Fibroblast of lung (primary cell): Measurements from ENCODE around the gene REEP2. TPM values are rescaled to one million over a fixed set of nuclear protein-coding genes. Genes with fewer than 3 reads are reported as not detected.

Experiments used
- DNase-seq, 2 donors: peaks; one replicate each; pipeline versions ENCODE4 v3.0.0 to v3.0.0-alpha.2; 2010; ENCODE audit warnings: low read depth in 2 of 2
- H2AFZ ChIP-seq: 2 replicates; pipeline ENCODE4 v1.5.1; 2012; ENCODE audit warnings: low read length, control low read depth, inconsistent platforms
- H3K27ac ChIP-seq: 2 replicates; pipeline ENCODE4 v1.5.1; 2011; ENCODE audit warnings: low read length, control low read depth; ENCODE audit not compliant: insufficient read depth
- H3K27me3 ChIP-seq: 2 replicates; pipeline ENCODE4 v1.5.1; 2011; ENCODE audit warnings: mild to moderate bottlenecking, low read length; ENCODE audit not compliant: control insufficient read depth, insufficient read depth
- H3K36me3 ChIP-seq: 2 replicates; pipeline ENCODE4 v1.5.1; 2011; ENCODE audit warnings: low read length; ENCODE audit not compliant: control insufficient read depth, insufficient read depth
- H3K4me1 ChIP-seq: 2 replicates; pipeline ENCODE4 v1.5.1; 2011; ENCODE audit warnings: low read length; ENCODE audit not compliant: control insufficient read depth, insufficient read depth; ENCODE audit errors: extremely low read depth
- H3K4me2 ChIP-seq: 2 replicates; pipeline ENCODE4 v1.5.1; 2011; ENCODE audit warnings: low read length, control low read depth; ENCODE audit not compliant: insufficient read depth; ENCODE audit errors: extremely low read depth
- H3K4me3 ChIP-seq, 4 experiments: fragments of 200-600 bp in 1 of 4; sonication (generic) in 1 of 4; replicated peaks in 1 of 4; 2 replicates each; pipeline ENCODE4 v1.5.1; 2011 to 2016; ENCODE audit warnings: low read length in 4 of 4, low read depth in 3 of 4, mild to moderate bottlenecking in 3 of 4, control low read depth in 2 of 4, inconsistent platforms in 1 of 4, mixed read lengths in 1 of 4; ENCODE audit not compliant: insufficient read depth in 1 of 4; ENCODE audit errors: control extremely low read depth in 1 of 4
- H3K79me2 ChIP-seq: 2 replicates; pipeline ENCODE4 v1.5.1; 2012; ENCODE audit warnings: mild to moderate bottlenecking, low read length, inconsistent platforms; ENCODE audit not compliant: control insufficient read depth, insufficient read depth
- H3K9ac ChIP-seq: 2 replicates; pipeline ENCODE4 v1.5.1; 2011; ENCODE audit warnings: mild to moderate bottlenecking, low read length, control low read depth; ENCODE audit not compliant: insufficient read depth
- H3K9me3 ChIP-seq: 2 replicates; pipeline ENCODE4 v1.5.1; 2012; ENCODE audit warnings: low read depth, low read length; ENCODE audit not compliant: control insufficient read depth, insufficient read depth
- H4K20me1 ChIP-seq: 2 replicates; pipeline ENCODE4 v1.5.1; 2011; ENCODE audit warnings: low read length; ENCODE audit not compliant: control insufficient read depth, insufficient read depth; ENCODE audit errors: extremely low read depth
- EZH2 ChIP-seq: IDR thresholded peaks from 2 replicates; pipeline ENCODE4 v1.5.1; 2012; ENCODE audit warnings: low read length, control low read depth, mild to moderate bottlenecking; ENCODE audit errors: missing control alignments
- polyA plus RNA-seq, 2 donors: library from polyadenylated mRNA; depleted of rRNA in 1 of 2; stranded (reverse) in 1 of 2; unstranded in 1 of 2; fragments of >200 nt; gene quantifications; 2 replicates each; pipeline ENCODE4 v1.2.1, GENCODE V29; 2011 to 2012; ENCODE audit warnings: missing spikeins in 1 of 2
- total RNA-seq: library from RNA; depleted of rRNA; stranded (reverse); fragments of >200 nt; gene quantifications from 2 replicates; pipeline ENCODE4 v1.2.1, GENCODE V29; 2014
- TF ChIP-seq, protein P1 (sequence below), 2 donors: IDR thresholded peaks in 1 of 2; conservative IDR thresholded peaks in 1 of 2; 1 replicate in 1 of 2; 2 replicates in 1 of 2; pipeline ENCODE4 v1.5.1; 2011 to 2012; ENCODE audit warnings: low read length in 2 of 2, control low read depth in 1 of 2, inconsistent platforms in 1 of 2, low read depth in 1 of 2, mild to moderate bottlenecking in 1 of 2

Gene REEP2
- total and polyA plus RNA-seq, 2 donors (not counting 1 experiment from before 2014, with no cell fraction given): 6.1 to 14.4 TPM

DNA sequence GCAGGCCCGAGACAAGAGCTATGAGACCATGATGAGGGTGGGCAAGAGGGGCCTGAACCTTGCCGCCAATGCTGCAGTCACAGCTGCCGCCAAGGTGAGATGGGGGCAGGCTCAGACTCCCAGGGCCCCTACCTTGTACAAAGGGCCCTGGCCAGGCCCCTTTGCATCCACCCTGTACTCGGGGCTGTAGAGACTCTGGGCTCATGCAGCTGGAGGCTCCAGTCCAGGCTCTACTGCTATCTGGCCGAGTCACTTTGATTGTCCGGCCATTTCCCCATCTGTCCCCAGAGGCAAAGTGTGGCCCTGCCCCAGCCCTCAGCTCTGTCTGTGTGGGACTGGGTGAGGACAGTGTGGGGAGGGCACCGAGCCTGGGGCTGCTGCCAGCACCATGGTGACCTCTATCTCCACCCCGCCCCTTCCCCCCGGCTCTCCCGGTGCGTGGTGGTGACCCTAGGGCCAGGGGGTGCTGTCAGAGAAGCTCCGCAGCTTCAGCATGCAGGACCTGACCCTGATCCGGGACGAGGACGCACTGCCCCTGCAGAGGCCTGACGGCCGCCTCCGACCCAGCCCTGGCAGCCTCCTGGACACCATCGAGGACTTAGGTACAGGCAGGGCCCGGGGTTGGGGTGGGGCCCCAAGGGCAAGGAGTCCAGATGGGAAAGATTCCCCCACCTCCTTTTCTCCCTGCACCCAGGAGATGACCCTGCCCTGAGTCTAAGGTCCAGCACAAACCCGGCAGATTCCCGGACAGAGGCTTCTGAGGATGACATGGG lies 6.1 kb downstream of the REEP2 start:
- no peak overlapping the region for H2AFZ ChIP-seq

DNA sequence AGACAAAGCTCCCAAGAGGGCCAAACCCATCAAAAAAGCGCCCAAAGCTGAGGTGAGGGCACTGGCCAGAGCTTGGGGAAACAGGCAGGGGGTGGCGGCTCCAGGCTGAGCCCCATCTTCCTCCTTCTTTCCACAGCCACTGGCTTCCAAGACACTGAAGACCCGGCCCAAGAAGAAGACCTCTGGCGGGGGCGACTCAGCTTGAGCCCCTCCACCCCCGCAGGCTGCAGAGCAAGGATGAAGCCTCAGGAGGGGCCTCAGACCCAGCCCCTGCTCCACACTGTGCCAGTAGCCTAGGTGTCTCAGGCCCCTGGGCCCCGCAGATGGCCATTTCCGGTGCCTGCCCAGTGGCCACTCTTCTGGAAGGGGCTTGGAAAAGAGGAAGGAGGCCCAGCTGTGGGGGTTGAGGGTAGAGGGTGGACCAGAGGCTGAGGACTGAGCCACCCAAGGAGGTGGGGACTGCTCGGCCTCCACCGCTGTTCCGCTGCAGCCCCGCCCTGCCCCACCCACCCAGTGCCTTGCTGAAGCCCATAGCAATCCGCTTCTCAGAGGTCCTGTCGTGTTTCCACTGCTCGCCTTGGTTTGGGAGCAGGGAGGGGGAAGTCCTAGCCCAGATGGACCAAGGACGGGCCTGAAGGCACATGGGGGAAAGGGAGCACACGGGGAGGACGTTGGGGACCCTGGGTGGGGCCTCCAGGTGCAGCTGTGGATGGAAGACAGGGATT lies 6.9 kb downstream of the REEP2 start:
- TF ChIP-seq, protein P1, sequence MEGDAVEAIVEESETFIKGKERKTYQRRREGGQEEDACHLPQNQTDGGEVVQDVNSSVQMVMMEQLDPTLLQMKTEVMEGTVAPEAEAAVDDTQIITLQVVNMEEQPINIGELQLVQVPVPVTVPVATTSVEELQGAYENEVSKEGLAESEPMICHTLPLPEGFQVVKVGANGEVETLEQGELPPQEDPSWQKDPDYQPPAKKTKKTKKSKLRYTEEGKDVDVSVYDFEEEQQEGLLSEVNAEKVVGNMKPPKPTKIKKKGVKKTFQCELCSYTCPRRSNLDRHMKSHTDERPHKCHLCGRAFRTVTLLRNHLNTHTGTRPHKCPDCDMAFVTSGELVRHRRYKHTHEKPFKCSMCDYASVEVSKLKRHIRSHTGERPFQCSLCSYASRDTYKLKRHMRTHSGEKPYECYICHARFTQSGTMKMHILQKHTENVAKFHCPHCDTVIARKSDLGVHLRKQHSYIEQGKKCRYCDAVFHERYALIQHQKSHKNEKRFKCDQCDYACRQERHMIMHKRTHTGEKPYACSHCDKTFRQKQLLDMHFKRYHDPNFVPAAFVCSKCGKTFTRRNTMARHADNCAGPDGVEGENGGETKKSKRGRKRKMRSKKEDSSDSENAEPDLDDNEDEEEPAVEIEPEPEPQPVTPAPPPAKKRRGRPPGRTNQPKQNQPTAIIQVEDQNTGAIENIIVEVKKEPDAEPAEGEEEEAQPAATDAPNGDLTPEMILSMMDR (conservative IDR thresholded peaks at IDR 0.05 in 1 of 2, IDR thresholded peaks at IDR 0.05 in 1 of 2; ENCODE audit: low read depth in 1 of 2, low read length in 2 of 2): no peak
- TF ChIP-seq EZH2: no peak

More for the DNA sequence above, 6.1 kb downstream of the REEP2 start:
- Histone ChIP-seq H3K9me3 (no peaks in the 10 kb centered on the region), H3K36me3 (no peaks in the 10 kb centered on the region), H3K9ac (no peak overlapping the region), H3K4me1 (peaks cover 2% of the 10 kb centered on the region), H3K27ac (no peak overlapping the region), H3K79me2 (no peaks in the 10 kb centered on the region), H3K4me2 (no peak overlapping the region), H3K27me3 (no peaks in the 10 kb centered on the region), H3K4me3 (no peak overlapping the region), H4K20me1 (no peaks in the 10 kb centered on the region)
- TF ChIP-seq, protein P1 (conservative IDR thresholded peaks at IDR 0.05 in 1 of 2, IDR thresholded peaks at IDR 0.05 in 1 of 2; ENCODE audit: low read depth in 1 of 2, low read length in 2 of 2): no peak
- TF ChIP-seq EZH2: no peak
- no peak for DNase-seq

DNA sequence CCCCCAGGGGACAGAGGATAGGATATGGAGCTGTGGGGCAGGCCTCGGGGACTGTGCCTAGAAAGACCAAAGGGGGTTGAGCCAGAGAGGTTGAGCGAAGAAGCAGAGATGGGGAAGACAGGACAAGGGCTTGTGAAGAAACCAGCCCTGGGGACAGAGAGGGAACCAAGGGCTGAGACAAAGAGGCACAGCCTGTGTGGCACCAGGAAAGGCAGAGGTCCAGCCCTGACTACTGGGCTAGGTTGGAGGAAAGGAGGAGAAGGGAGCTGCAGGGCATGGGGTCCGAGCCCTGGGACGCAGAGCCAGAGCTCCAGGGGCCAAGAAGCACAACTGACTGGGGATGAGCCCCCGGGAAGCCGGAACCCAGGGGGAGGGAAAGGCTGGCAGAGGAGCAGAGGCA lies 9.2 kb downstream of the REEP2 start:
- Histone ChIP-seq H4K20me1 (no peaks in the 10 kb centered on the region), H3K4me3 (no peak overlapping the region), H3K36me3 (no peaks in the 10 kb centered on the region), H3K27ac (no peak overlapping the region), H3K9ac (no peak overlapping the region), H3K79me2 (no peaks in the 10 kb centered on the region), H3K9me3 (no peaks in the 10 kb centered on the region), H3K4me2 (no peak overlapping the region), H2AFZ (no peak overlapping the region), H3K27me3 (no peaks in the 10 kb centered on the region), H3K4me1 (no peaks in the 10 kb centered on the region)
- TF ChIP-seq, protein P1 (conservative IDR thresholded peaks at IDR 0.05 in 1 of 2, IDR thresholded peaks at IDR 0.05 in 1 of 2; ENCODE audit: low read depth in 1 of 2, low read length in 2 of 2): no peak
- TF ChIP-seq EZH2: no peak
- DNase-seq: no peak

More for the DNA sequence above, 6.9 kb downstream of the REEP2 start:
- Histone ChIP-seq H3K79me2 (no peaks in the 10 kb centered on the region), H3K4me3 (no peak overlapping the region), H3K27me3 (no peaks in the 10 kb centered on the region), H4K20me1 (no peaks in the 10 kb centered on the region), H3K9me3 (no peaks in the 10 kb centered on the region), H2AFZ (no peak overlapping the region), H3K36me3 (no peaks in the 10 kb centered on the region), H3K4me1 (no peaks in the 10 kb centered on the region), H3K27ac (no peak overlapping the region), H3K9ac (no peak overlapping the region), H3K4me2 (no peak overlapping the region)
- DNase-seq: no peak
